HepG2 (cell line): ENCODE measurements around the gene CCDC87. TPM values are rescaled to one million over a fixed set of nuclear protein-coding genes. Genes with fewer than 3 reads are reported as not detected.

ENCODE experiments used
- CTCF ChIP-seq: sonication (generic); formaldehyde crosslinking; IDR thresholded peaks from 2 replicates; pipeline ENCODE4 v1.5.0; 2020; ENCODE audit warnings: mild to moderate bottlenecking, missing genetic modification reagents, moderate library complexity
- GPN1 ChIP-seq: sonication (generic); formaldehyde crosslinking; IDR thresholded peaks from 2 replicates; pipeline ENCODE4 v1.5.1; 2020; ENCODE audit warnings: missing genetic modification reagents, borderline replicate concordance
- HES4 ChIP-seq: sonication (generic); formaldehyde crosslinking; IDR thresholded peaks from 2 replicates; pipeline ENCODE4 v1.9.0; 2021; ENCODE audit warnings: mild to moderate bottlenecking, missing genetic modification reagents, borderline replicate concordance
- IRX3 ChIP-seq: sonication (generic); formaldehyde crosslinking; IDR thresholded peaks from 2 replicates; pipeline ENCODE4 v1.8.1; 2023; ENCODE audit warnings: mild to moderate bottlenecking, low read depth, missing genetic modification reagents, borderline replicate concordance
- KDM6A ChIP-seq: IDR thresholded peaks from 2 replicates; pipeline ENCODE4 v1.6.1; 2016; ENCODE audit warnings: low read depth
- NFKB2 ChIP-seq: sonication (generic); formaldehyde crosslinking; IDR thresholded peaks from 2 replicates; pipeline ENCODE4 v1.4.0; 2020; ENCODE audit warnings: missing genetic modification reagents, borderline replicate concordance
- REST ChIP-seq, 2 experiments: IDR thresholded peaks; 2 replicates each; pipeline ENCODE4 v1.6.1; 2011 to 2012; ENCODE audit warnings: low read length in 2 of 2, borderline replicate concordance in 1 of 2, low read depth in 1 of 2, mild to moderate bottlenecking in 1 of 2, moderate library complexity in 1 of 2
- TFAP4 ChIP-seq: sonication (generic); IDR thresholded peaks from 2 replicates; pipeline ENCODE4 v1.6.1; 2016; ENCODE audit warnings: low read depth, borderline replicate concordance
- ZBTB14 ChIP-seq: sonication (generic); formaldehyde crosslinking; IDR thresholded peaks from 2 replicates; pipeline ENCODE4 v1.4.0; 2020; ENCODE audit warnings: missing genetic modification reagents
- ZMYM3 ChIP-seq: sonication (generic); formaldehyde crosslinking; IDR thresholded peaks from 2 replicates; pipeline ENCODE4 v1.5.1; 2020; ENCODE audit warnings: mild to moderate bottlenecking, missing genetic modification reagents
- ZNF256 ChIP-seq: sonication (generic); formaldehyde crosslinking; conservative IDR thresholded peaks from 2 replicates; pipeline ENCODE4 v1.4.0; 2020; ENCODE audit warnings: missing genetic modification reagents
- ZNF280B ChIP-seq: sonication (generic); formaldehyde crosslinking; IDR thresholded peaks from 2 replicates; pipeline ENCODE4 v1.5.0; 2020; ENCODE audit warnings: missing genetic modification reagents, mild to moderate bottlenecking, borderline replicate concordance
- ZNF431 ChIP-seq: sonication (generic); formaldehyde crosslinking; IDR thresholded peaks from 2 replicates; pipeline ENCODE4 v1.9.0; 2022; ENCODE audit warnings: missing genetic modification reagents, low read depth, mild to moderate bottlenecking, borderline replicate concordance
- ZNF501 ChIP-seq: sonication (generic); formaldehyde crosslinking; IDR thresholded peaks from 2 replicates; pipeline ENCODE4 v1.5.1; 2020; ENCODE audit warnings: mild to moderate bottlenecking, moderate library complexity, missing genetic modification reagents
- ZNF773 ChIP-seq: sonication (generic); formaldehyde crosslinking; IDR thresholded peaks from 2 replicates; pipeline ENCODE4 v1.4.0; 2020; ENCODE audit warnings: missing genetic modification reagents, borderline replicate concordance
- ZNF781 ChIP-seq: sonication (generic); formaldehyde crosslinking; IDR thresholded peaks from 2 replicates; pipeline ENCODE4 v1.5.1; 2020; ENCODE audit warnings: borderline replicate concordance, mild to moderate bottlenecking, missing genetic modification reagents; ENCODE audit errors: not compliant biosample characterization
- ZNF883 ChIP-seq: sonication (generic); formaldehyde crosslinking; IDR thresholded peaks from 2 replicates; pipeline ENCODE4 v1.5.1; 2020; ENCODE audit warnings: mild to moderate bottlenecking, missing genetic modification reagents; ENCODE audit errors: not compliant biosample characterization
- polyA plus RNA-seq, 8 experiments: library from polyadenylated mRNA; depleted of rRNA in 3 of 8; stranded (reverse) in 7 of 8; unstranded in 1 of 8; fragments of >200 nt; fragmentation: Illumina TruSeq in 4 of 8; extraction: Trizol in 4 of 8; gene quantifications; 2 replicates each; pipeline versions ENCODE4 v1.2.1 to v1.2.3, GENCODE V29; 2011 to 2016; ENCODE audit warnings: low read depth in 4 of 8, missing spikeins in 1 of 8, mixed read lengths in 1 of 8; ENCODE audit not compliant: insufficient read depth in 1 of 8
- total RNA-seq, 5 experiments: library from RNA; depleted of rRNA; stranded (reverse); fragments of >200 nt; fragmentation: Illumina TruSeq; extraction: Trizol; gene quantifications; 2 replicates each; pipeline ENCODE4 v1.2.3, GENCODE V29; 2016; ENCODE audit warnings: low read depth in 1 of 5

The CCDC87 gene
- total and polyA plus RNA-seq, 2 of the 13 experiments (the other 11 are each of a cell fraction or from before 2014, with no cell fraction given), result 0.05 to 0.42 TPM

GRCh38 chr11:66545701-66546367, 47.0 kb downstream of the CCDC87 start, which contains the start of gene ZDHHC24 (continued):
- TF ChIP-seq REST (IDR thresholded peaks at IDR 0.05; ENCODE audit: borderline replicate concordance in 1 of 2, low read depth in 1 of 2, low read length in 2 of 2), result no peak
- TF ChIP-seq ZMYM3 (CRISPR knock-in tag), result no peak
- TF ChIP-seq ZNF883 (CRISPR knock-in tag), result peak; percentile 65
- peak; percentile 92; the same call in 1 of the 2 replicates for TF ChIP-seq TFAP4
- 0 out of 2 replicates have a peak, but pooled peaks have one; percentile 38 for TF ChIP-seq ZNF773 (CRISPR knock-in tag)
- no peak for TF ChIP-seq GPN1
- TF ChIP-seq ZBTB14, result no peak
- peak; percentile 35; the same call in 1 of the 2 replicates for TF ChIP-seq HES4 (CRISPR knock-in tag)
- TF ChIP-seq ZNF256 (CRISPR knock-in tag), result no peak
- TF ChIP-seq CTCF, result 0 out of 2 replicates have a peak, but pooled peaks have one; percentile 28
- no peak for TF ChIP-seq KDM6A (CRISPR knock-in tag)
- TF ChIP-seq ZNF501 (CRISPR knock-in tag), result no peak
- TF ChIP-seq ZNF781, result no peak
- TF ChIP-seq IRX3 (CRISPR knock-in tag), result no peak
- no peak for TF ChIP-seq ZNF431 (CRISPR knock-in tag)
- no peak for TF ChIP-seq NFKB2 (CRISPR knock-in tag)
- TF ChIP-seq ZNF280B, result no peak
